GM23338 (cell line): ENCODE results near the gene RWDD1. TPM values are rescaled to one million over a fixed set of nuclear protein-coding genes. Genes with fewer than 3 reads are reported as not detected.

ENCODE experiments used
- ATAC-seq: fragments of 200-7000 bp; cut with Tn5 transposase; 3 replicates; pipeline ENCODE4 v1.9.1; 2020
- DNase-seq: peaks from one replicate; pipeline ENCODE4 v3.0.0-alpha.2; 2015; ENCODE audit warnings: low spot score
- H2AFZ ChIP-seq: fragments of 200-600 bp; sonication (generic); 2 replicates; pipeline ENCODE4 v1.8.0; 2016; ENCODE audit warnings: antibody characterized with exemption, mild to moderate bottlenecking, moderate library complexity
- H3F3A ChIP-seq: fragments of 200-600 bp; sonication (generic); replicated peaks from 2 replicates; pipeline ENCODE4 v1.8.0; 2017; ENCODE audit warnings: antibody characterized with exemption, mixed run types, low read depth
- H3K27ac ChIP-seq: fragments of 200-600 bp; sonication (generic); 2 replicates; pipeline ENCODE4 v1.6.1; 2016; ENCODE audit warnings: low read depth
- H3K27me3 ChIP-seq: fragments of 200-600 bp; sonication (generic); 2 replicates; pipeline ENCODE4 v1.8.0; 2016; ENCODE audit warnings: mild to moderate bottlenecking, mixed run types, moderate library complexity; ENCODE audit not compliant: insufficient read depth
- H3K36me3 ChIP-seq: fragments of 200-600 bp; sonication (generic); 2 replicates; pipeline ENCODE4 v1.8.0; 2016; ENCODE audit warnings: mild to moderate bottlenecking; ENCODE audit not compliant: insufficient read depth
- H3K4me1 ChIP-seq: fragments of 200-600 bp; sonication (generic); 2 replicates; pipeline ENCODE4 v1.8.0; 2016; ENCODE audit warnings: mild to moderate bottlenecking, moderate library complexity; ENCODE audit not compliant: insufficient read depth
- H3K4me2 ChIP-seq: fragments of 200-600 bp; sonication (generic); 2 replicates; pipeline ENCODE4 v1.7.1; 2017; ENCODE audit warnings: mixed run types
- H3K4me3 ChIP-seq: fragments of 200-600 bp; sonication (generic); 2 replicates; pipeline ENCODE4 v1.6.1; 2016; ENCODE audit warnings: mixed run types
- H3K79me2 ChIP-seq: fragments of 200-600 bp; sonication (generic); replicated peaks from 2 replicates; pipeline ENCODE4 v1.8.0; 2017; ENCODE audit warnings: mild to moderate bottlenecking; ENCODE audit not compliant: insufficient read depth
- H3K9me2 ChIP-seq: fragments of 200-600 bp; sonication (generic); 2 replicates; pipeline ENCODE4 v1.8.0; 2017; ENCODE audit not compliant: insufficient read depth
- H4K20me1 ChIP-seq: fragments of 200-600 bp; sonication (generic); replicated peaks from 2 replicates; pipeline ENCODE4 v1.8.0; 2017; ENCODE audit warnings: mild to moderate bottlenecking; ENCODE audit not compliant: insufficient read depth
- H3K27ac Mint-ChIP-seq: 2 replicates; pipeline ENCODE4 v1.8.0; 2020; ENCODE audit warnings: inconsistent platforms, mild to moderate bottlenecking, moderate library complexity, mixed read lengths
- H3K27me3 Mint-ChIP-seq: 3 replicates; pipeline ENCODE4 v1.8.0; 2022; ENCODE audit warnings: low read depth, mild to moderate bottlenecking, moderate library complexity, mixed read lengths, inconsistent platforms; ENCODE audit not compliant: insufficient read depth, poor library complexity
- H3K36me3 Mint-ChIP-seq: 3 replicates; pipeline ENCODE4 v1.8.0; 2021; ENCODE audit warnings: low read depth, mild to moderate bottlenecking, inconsistent platforms, moderate library complexity, mixed read lengths
- H3K4me1 Mint-ChIP-seq: 3 replicates; pipeline ENCODE4 v1.8.0; 2020; ENCODE audit warnings: mild to moderate bottlenecking, inconsistent platforms, mixed read lengths
- H3K4me3 Mint-ChIP-seq: 3 replicates; pipeline ENCODE4 v1.8.0; 2021; ENCODE audit warnings: moderate library complexity, mild to moderate bottlenecking, inconsistent platforms, mixed read lengths
- H3K9me3 Mint-ChIP-seq: 3 replicates; pipeline ENCODE4 v1.8.0; 2020; ENCODE audit warnings: moderate library complexity, mild to moderate bottlenecking, inconsistent platforms, mixed read lengths
- CREB1 ChIP-seq: fragments of 250-450 bp; sonication (Bioruptor Pico); IDR thresholded peaks from 2 replicates; pipeline ENCODE4 v1.5.0; 2020; ENCODE audit warnings: low read depth, mild to moderate bottlenecking, moderate library complexity
- EZH2 ChIP-seq: fragments of 200-600 bp; sonication (generic); IDR thresholded peaks from one replicate; pipeline ENCODE4 v1.8.0; 2017; ENCODE audit warnings: antibody characterized with exemption, mild to moderate bottlenecking, low read depth; ENCODE audit not compliant: unreplicated experiment
- EZH2phosphoT487 ChIP-seq: fragments of 200-600 bp; sonication (generic); IDR thresholded peaks from one replicate; pipeline ENCODE4 v1.8.1; 2018; ENCODE audit warnings: antibody characterized with exemption; ENCODE audit not compliant: unreplicated experiment
- JUNB ChIP-seq: IDR thresholded peaks from one replicate; pipeline ENCODE4 v1.6.1; 2016; ENCODE audit warnings: antibody characterized with exemption; ENCODE audit not compliant: unreplicated experiment
- STAT1 ChIP-seq: IDR thresholded peaks from one replicate; pipeline ENCODE4 v1.6.1; 2016; ENCODE audit warnings: antibody characterized with exemption; ENCODE audit not compliant: unreplicated experiment
- ZNF114 ChIP-seq: fragments of 250-450 bp; sonication (Bioruptor Pico); IDR thresholded peaks from 2 replicates; pipeline ENCODE4 v1.5.0; 2020; ENCODE audit warnings: mild to moderate bottlenecking, moderate library complexity
- ZNF462 ChIP-seq: fragments of 250-450 bp; sonication (Bioruptor Pico); IDR thresholded peaks from 2 replicates; pipeline ENCODE4 v1.5.0; 2020; ENCODE audit warnings: mild to moderate bottlenecking, moderate library complexity
- polyA plus RNA-seq: library from polyadenylated mRNA; unstranded; fragments of >200 nt; fragmentation: Nextera tagmentation; extraction: Ambion mirVana; gene quantifications from 2 replicates; pipeline ENCODE4 v1.2.1, GENCODE V29; 2016
- total RNA-seq: library from RNA; depleted of rRNA; stranded (reverse); fragments of >200 nt; shearing (Covaris generic); gene quantifications from 2 replicates; pipeline ENCODE4 v1.2.3, GENCODE V29; 2014
- TF ChIP-seq, protein P1 (sequence below): IDR thresholded peaks from 2 replicates; pipeline ENCODE4 v1.6.1; 2016; ENCODE audit warnings: antibody characterized with exemption
- TF ChIP-seq, protein P2 (sequence below), 2 experiments: fragments of 200-600 bp in 1 of 2; sonication (generic) in 1 of 2; conservative IDR thresholded peaks; 2 replicates each; pipeline versions ENCODE4 v1.5.1 to v1.6.1; 2016 to 2017; ENCODE audit warnings: antibody characterized with exemption in 2 of 2, low read depth in 2 of 2, mild to moderate bottlenecking in 2 of 2, moderate library complexity in 1 of 2
- TF ChIP-seq, protein P3 (sequence below): IDR thresholded peaks from one replicate; pipeline ENCODE4 v1.6.1; 2018; ENCODE audit warnings: antibody characterized with exemption; ENCODE audit not compliant: unreplicated experiment

The RWDD1 gene
- total and polyA plus RNA-seq, 2 experiments from 2014 or later, result 20.2 to 171 TPM

- TF ChIP-seq, protein P1, sequence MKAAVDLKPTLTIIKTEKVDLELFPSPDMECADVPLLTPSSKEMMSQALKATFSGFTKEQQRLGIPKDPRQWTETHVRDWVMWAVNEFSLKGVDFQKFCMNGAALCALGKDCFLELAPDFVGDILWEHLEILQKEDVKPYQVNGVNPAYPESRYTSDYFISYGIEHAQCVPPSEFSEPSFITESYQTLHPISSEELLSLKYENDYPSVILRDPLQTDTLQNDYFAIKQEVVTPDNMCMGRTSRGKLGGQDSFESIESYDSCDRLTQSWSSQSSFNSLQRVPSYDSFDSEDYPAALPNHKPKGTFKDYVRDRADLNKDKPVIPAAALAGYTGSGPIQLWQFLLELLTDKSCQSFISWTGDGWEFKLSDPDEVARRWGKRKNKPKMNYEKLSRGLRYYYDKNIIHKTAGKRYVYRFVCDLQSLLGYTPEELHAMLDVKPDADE, result no peak
- TF ChIP-seq ZNF114 (CRISPR knock-in tag) (no peak), JUNB (no peak), CREB1 (no peak), EZH2phosphoT487 (no peak), STAT1 (no peak), EZH2 (no peak), ZNF462 (CRISPR knock-in tag) (no peak)
- TF ChIP-seq, protein P2, sequence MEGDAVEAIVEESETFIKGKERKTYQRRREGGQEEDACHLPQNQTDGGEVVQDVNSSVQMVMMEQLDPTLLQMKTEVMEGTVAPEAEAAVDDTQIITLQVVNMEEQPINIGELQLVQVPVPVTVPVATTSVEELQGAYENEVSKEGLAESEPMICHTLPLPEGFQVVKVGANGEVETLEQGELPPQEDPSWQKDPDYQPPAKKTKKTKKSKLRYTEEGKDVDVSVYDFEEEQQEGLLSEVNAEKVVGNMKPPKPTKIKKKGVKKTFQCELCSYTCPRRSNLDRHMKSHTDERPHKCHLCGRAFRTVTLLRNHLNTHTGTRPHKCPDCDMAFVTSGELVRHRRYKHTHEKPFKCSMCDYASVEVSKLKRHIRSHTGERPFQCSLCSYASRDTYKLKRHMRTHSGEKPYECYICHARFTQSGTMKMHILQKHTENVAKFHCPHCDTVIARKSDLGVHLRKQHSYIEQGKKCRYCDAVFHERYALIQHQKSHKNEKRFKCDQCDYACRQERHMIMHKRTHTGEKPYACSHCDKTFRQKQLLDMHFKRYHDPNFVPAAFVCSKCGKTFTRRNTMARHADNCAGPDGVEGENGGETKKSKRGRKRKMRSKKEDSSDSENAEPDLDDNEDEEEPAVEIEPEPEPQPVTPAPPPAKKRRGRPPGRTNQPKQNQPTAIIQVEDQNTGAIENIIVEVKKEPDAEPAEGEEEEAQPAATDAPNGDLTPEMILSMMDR (conservative IDR thresholded peaks at IDR 0.05; ENCODE audit: low read depth in 2 of 2), result no peak
- TF ChIP-seq, protein P3, sequence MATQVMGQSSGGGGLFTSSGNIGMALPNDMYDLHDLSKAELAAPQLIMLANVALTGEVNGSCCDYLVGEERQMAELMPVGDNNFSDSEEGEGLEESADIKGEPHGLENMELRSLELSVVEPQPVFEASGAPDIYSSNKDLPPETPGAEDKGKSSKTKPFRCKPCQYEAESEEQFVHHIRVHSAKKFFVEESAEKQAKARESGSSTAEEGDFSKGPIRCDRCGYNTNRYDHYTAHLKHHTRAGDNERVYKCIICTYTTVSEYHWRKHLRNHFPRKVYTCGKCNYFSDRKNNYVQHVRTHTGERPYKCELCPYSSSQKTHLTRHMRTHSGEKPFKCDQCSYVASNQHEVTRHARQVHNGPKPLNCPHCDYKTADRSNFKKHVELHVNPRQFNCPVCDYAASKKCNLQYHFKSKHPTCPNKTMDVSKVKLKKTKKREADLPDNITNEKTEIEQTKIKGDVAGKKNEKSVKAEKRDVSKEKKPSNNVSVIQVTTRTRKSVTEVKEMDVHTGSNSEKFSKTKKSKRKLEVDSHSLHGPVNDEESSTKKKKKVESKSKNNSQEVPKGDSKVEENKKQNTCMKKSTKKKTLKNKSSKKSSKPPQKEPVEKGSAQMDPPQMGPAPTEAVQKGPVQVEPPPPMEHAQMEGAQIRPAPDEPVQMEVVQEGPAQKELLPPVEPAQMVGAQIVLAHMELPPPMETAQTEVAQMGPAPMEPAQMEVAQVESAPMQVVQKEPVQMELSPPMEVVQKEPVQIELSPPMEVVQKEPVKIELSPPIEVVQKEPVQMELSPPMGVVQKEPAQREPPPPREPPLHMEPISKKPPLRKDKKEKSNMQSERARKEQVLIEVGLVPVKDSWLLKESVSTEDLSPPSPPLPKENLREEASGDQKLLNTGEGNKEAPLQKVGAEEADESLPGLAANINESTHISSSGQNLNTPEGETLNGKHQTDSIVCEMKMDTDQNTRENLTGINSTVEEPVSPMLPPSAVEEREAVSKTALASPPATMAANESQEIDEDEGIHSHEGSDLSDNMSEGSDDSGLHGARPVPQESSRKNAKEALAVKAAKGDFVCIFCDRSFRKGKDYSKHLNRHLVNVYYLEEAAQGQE, result no peak
- Mint-ChIP-seq H3K36me3 (no peaks in the 10 kb centered on the region), H3K27ac (no peak overlapping the region), H3K9me3 (no peaks in the 10 kb centered on the region), H3K27me3 (peaks cover 5% of the 10 kb centered on the region), H3K4me1 (peaks cover 42% of the 10 kb centered on the region), H3K4me3 (no peak overlapping the region)
- no peaks in the 10 kb centered on the region for H3K36me3 ChIP-seq
- H3K27ac ChIP-seq, result no peak overlapping the region
- ATAC-seq (no peak), DNase-seq (no peak)
- H3K4me3 ChIP-seq, result no peak overlapping the region
- H4K20me1 ChIP-seq, result no peaks in the 10 kb centered on the region
- H3F3A ChIP-seq, result no peaks in the 10 kb centered on the region
- no peak overlapping the region for H2AFZ ChIP-seq
- peaks cover 44% of the 10 kb centered on the region for H3K4me1 ChIP-seq
- no peaks in the 10 kb centered on the region for H3K79me2 ChIP-seq
- H3K4me2 ChIP-seq, result peak overlapping the region; percentile 59
- no peaks in the 10 kb centered on the region for H3K27me3 ChIP-seq
- H3K9me2 ChIP-seq, result no peaks in the 10 kb centered on the region
Measured at GRCh38 chr6:116530436-116530835, 40.9 kb upstream of the RWDD1 start.
